NT2/D1 (cell line): ENCODE data around the gene ANKRD27.
"Not testable (repeated sequence)": the region's sequence is repeated elsewhere in the genome, so short reads cannot be mapped to it uniquely, and the experiment has no call there.

Experiments
- DNase-seq: peaks from one replicate; pipeline ENCODE4 v3.0.0-alpha.2; 2011; ENCODE audit warnings: low read depth, low spot score
- H3K27me3 ChIP-seq: 2 replicates; pipeline ENCODE4 v1.6.0; 2011; ENCODE audit warnings: mild to moderate bottlenecking; ENCODE audit not compliant: insufficient read length, insufficient read depth
- H3K36me3 ChIP-seq: 2 replicates; pipeline ENCODE4 v1.6.1; 2011; ENCODE audit warnings: mild to moderate bottlenecking, low read length, mixed read lengths; ENCODE audit not compliant: insufficient read depth, insufficient read length
- H3K4me1 ChIP-seq: 2 replicates; pipeline ENCODE4 v1.5.1; 2011; ENCODE audit not compliant: insufficient read depth, insufficient read length
- H3K4me3 ChIP-seq: 2 replicates; pipeline ENCODE4 v1.5.1; 2011; ENCODE audit warnings: low read depth; ENCODE audit not compliant: insufficient read length
- H3K9ac ChIP-seq: 2 replicates; pipeline ENCODE4 v1.6.0; 2011; ENCODE audit warnings: low read depth; ENCODE audit not compliant: insufficient read length
- H3K9me3 ChIP-seq: 2 replicates; pipeline ENCODE4 v1.5.1; 2011; ENCODE audit warnings: mild to moderate bottlenecking, low read length; ENCODE audit not compliant: insufficient read depth
- SUZ12 ChIP-seq: IDR thresholded peaks from 2 replicates; pipeline ENCODE4 v1.6.1; 2011; ENCODE audit not compliant: insufficient read length, insufficient read depth; ENCODE audit errors: extremely low read depth
- YY1 ChIP-seq: IDR thresholded peaks from 2 replicates; pipeline ENCODE4 v1.6.1; 2011; ENCODE audit not compliant: insufficient read length, insufficient read depth
- ZNF274 ChIP-seq: IDR thresholded peaks from 2 replicates; pipeline ENCODE4 v1.6.1; 2011; ENCODE audit warnings: mild to moderate bottlenecking, low read depth, low read length

ANKRD27 gene

DNA sequence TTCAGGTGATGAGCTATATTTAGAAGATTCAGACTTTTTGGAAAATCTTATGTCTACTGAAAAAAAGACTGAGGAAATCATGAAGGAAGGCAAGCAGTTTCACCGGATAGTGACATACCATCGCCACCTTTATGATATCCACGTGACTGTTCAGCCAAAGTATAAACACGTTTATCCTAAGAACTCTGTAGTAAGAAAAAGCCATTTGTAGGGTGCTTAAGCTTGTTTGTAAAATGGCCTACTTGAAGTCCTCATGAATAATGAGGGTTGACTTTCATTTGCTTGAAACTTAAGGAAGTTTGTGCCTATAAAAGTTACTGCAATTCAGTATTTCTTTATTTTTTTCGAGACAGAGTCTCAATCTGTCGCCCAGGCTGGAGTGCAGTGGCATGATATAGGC, 36.8 kb upstream of the ANKRD27 start:
- Histone ChIP-seq H3K4me1 (no peaks in the 10 kb centered on the region), H3K9ac (no peak overlapping the region), H3K4me3 (no peak overlapping the region), H3K36me3 (peaks cover 25% of the 10 kb centered on the region), H3K9me3 (no peaks in the 10 kb centered on the region), H3K27me3 (no peaks in the 10 kb centered on the region)
- no peak for DNase-seq
- TF ChIP-seq YY1 (no peak), SUZ12 (no peak), ZNF274 (no peak)

GRCh38 chr19:32709032-32709431, 34.1 kb upstream of the ANKRD27 start:
- no peak for DNase-seq
- peaks cover 25% of the 10 kb centered on the region for H3K36me3 ChIP-seq
- H3K27me3 ChIP-seq, result no peaks in the 10 kb centered on the region
- H3K9ac ChIP-seq, result no peak overlapping the region
- no peaks in the 10 kb centered on the region for H3K4me1 ChIP-seq
- H3K4me3 ChIP-seq, result no peak overlapping the region
- TF ChIP-seq YY1, result no peak
- H3K9me3 ChIP-seq, result 0 out of 2 replicates have a peak, but pooled peaks cover 4% of the 10 kb centered on the region

GRCh38 chr19:32708457-32708856, 33.5 kb upstream of the ANKRD27 start:
- Histone ChIP-seq H3K36me3 (peaks cover 21% of the 10 kb centered on the region), H3K4me3 (no peak overlapping the region), H3K9me3 (peaks cover 8% of the 10 kb centered on the region; the same call in 1 of the 2 replicates), H3K9ac (no peak overlapping the region), H3K4me1 (no peaks in the 10 kb centered on the region), H3K27me3 (no peaks in the 10 kb centered on the region)
- TF ChIP-seq YY1 (no peak), SUZ12 (no peak), ZNF274 (no peak)
- no peak for DNase-seq

- H3K4me3 ChIP-seq, H3K9ac ChIP-seq, H3K36me3 ChIP-seq, DNase-seq, H3K27me3 ChIP-seq, H3K4me1 ChIP-seq: not testable (repeated sequence)
- H3K9me3 ChIP-seq, result peaks cover 17% of the 10 kb centered on the region; the same call in 1 of the 2 replicates
These were observed 29.0 kb upstream of the ANKRD27 start for GRCh38 chr19:32704006-32704405.

DNA sequence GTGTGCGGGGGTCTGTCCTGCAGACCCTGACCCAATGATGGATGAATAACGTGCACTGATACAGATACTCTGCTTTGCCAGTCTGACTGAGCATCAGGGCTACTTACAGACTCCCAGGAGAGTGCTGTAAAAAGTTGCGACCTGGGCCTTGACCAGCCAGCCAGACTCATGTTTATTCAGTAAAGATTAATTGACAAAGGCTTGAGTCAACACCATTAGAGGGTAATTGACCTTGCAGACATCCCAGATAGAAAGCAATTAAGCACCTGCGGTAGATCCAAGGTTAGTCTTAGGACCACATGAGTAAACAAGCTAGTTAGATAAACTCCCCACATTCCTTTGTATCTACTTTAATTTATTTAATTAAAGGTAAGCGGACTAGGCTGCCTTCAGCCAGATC, 27.0 kb upstream of the ANKRD27 start:
- Histone ChIP-seq H3K9ac (no peak overlapping the region), H3K9me3 (peaks cover 17% of the 10 kb centered on the region; the same call in 1 of the 2 replicates), H3K36me3 (peaks cover 12% of the 10 kb centered on the region), H3K4me1 (no peaks in the 10 kb centered on the region), H3K27me3 (no peaks in the 10 kb centered on the region), H3K4me3 (no peak overlapping the region)
- TF ChIP-seq ZNF274, result no peak
- TF ChIP-seq YY1, result no peak
- TF ChIP-seq SUZ12, result no peak
- DNase-seq, result no peak

DNA sequence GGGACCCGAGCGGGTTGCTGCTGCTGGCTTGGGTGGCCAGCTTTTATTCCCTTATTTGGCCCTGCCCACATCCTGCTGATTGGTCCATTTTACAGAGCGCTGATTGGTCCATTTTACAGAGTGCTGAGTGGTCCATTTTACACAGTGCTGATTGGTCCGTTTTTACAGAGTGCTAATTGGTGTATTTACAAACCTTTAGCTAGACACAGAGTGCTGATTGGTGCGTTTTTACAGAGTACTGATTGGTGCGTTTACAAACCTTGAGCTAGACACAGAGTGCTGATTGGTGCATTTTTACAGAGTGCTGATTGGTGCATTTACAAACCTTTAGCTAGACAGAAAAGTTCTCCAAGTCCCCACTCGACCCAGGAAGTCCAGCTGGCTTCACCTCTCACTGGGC, 25.1 kb upstream of the ANKRD27 start:
- peaks cover 17% of the 10 kb centered on the region; the same call in 1 of the 2 replicates for H3K9me3 ChIP-seq
- DNase-seq, H3K9ac ChIP-seq, H3K4me3 ChIP-seq, H3K27me3 ChIP-seq, H3K4me1 ChIP-seq: not testable (repeated sequence)
- H3K36me3 ChIP-seq, result peaks cover 13% of the 10 kb centered on the region

GRCh38 chr19:32696771-32697170, 21.8 kb upstream of the ANKRD27 start:
- not testable (repeated sequence) for H3K4me3 ChIP-seq, H3K9ac ChIP-seq, DNase-seq, H3K27me3 ChIP-seq, H3K4me1 ChIP-seq, H3K9me3 ChIP-seq
- peaks cover 17% of the 10 kb centered on the region for H3K36me3 ChIP-seq

GRCh38 chr19:32695506-32695905, 20.5 kb upstream of the ANKRD27 start:
- not testable (repeated sequence) for DNase-seq, H3K9me3 ChIP-seq, H3K4me3 ChIP-seq, H3K4me1 ChIP-seq, H3K9ac ChIP-seq
- peaks cover 17% of the 10 kb centered on the region for H3K36me3 ChIP-seq
- peaks cover 15% of the 10 kb centered on the region for H3K27me3 ChIP-seq

- Histone ChIP-seq H3K27me3 (peaks cover 15% of the 10 kb centered on the region), H3K36me3 (peaks cover 17% of the 10 kb centered on the region)
- not testable (repeated sequence) for H3K4me1 ChIP-seq, H3K4me3 ChIP-seq, H3K9ac ChIP-seq, DNase-seq, H3K9me3 ChIP-seq
These were observed 19.9 kb upstream of the ANKRD27 start for GRCh38 chr19:32694851-32695250.

DNA sequence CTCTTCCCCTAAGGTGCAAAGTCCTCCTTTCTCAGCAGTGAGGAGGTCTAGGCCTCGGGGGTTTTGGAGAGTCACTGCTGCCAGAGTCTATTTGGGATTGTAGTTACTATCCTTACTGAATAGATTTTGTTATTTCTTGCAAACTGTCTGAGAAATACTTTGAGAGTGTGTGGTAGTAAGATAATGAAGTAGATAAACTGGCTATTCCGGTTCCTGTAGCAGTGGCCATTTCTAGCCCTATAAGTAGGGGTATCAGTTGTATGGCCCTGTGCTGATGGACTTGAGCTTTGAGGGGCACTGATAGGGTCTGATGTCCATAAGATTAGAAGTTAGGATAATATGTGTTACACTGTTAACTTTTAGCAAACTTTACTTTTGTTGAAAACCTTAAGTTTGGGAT, 19.3 kb upstream of the ANKRD27 start:
- not testable (repeated sequence) for H3K4me1 ChIP-seq, H3K9ac ChIP-seq, DNase-seq, H3K4me3 ChIP-seq, H3K9me3 ChIP-seq
- H3K27me3 ChIP-seq, result peaks cover 15% of the 10 kb centered on the region
- peaks cover 17% of the 10 kb centered on the region for H3K36me3 ChIP-seq

DNA sequence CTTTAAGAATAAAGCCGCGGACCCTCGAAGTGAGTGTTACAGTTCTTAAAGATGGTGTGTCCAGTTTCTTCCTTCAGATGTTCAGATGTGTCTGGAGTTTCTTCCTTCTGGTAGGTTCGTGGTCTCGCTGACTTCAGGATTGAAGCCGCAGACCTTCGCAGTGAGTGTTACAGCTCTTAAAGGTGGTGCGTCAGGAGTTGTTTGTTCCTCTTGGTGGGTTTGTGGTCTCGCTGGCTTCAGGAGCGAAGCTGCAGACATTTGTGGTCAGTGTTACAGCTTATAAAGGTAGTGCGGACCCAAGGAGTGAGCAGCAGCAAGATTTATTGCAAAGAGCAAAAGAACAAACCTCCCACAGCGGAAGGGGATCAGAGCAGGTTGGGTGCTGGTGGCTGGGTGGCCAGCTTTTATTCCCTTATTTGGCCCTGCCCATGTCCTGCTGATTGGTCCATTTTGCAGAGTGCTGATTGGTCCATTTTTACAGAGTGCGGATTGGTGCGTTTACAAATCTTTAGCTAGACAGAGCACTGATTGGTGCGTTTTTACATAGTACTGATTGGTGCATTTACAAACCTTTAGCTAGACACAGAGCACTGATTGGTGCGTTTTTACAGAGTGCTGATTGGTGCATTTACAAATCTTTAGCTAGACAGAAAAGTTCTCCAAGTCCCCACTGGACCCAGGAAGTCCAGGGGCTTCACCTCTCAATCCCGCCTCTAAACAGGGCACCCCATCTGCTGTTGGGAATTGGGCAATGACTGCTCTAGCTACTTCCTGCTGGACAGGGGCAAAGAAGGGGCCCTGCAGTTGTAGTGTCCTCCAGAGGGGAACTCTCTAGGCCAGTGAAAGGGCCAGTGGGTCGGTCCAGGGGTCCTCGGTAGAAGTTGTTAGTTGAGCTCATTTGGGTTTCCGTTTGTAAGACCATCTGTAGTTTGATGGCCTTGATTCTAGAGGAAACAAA, 18.4 kb upstream of the ANKRD27 start:
- H3K4me1 ChIP-seq, H3K4me3 ChIP-seq, H3K9me3 ChIP-seq, H3K9ac ChIP-seq, DNase-seq: not testable (repeated sequence)
- H3K36me3 ChIP-seq, result peaks cover 13% of the 10 kb centered on the region
- H3K27me3 ChIP-seq, result peaks cover 15% of the 10 kb centered on the region
